Activated CD4-positive, alpha-beta T cell treated with anti-CD3 and anti-CD28 coated beads, Interleukin-2, amount 10 ng/mL, durations not matched to agents 7 days and 5 days (primary cell): ENCODE data around the gene ENTPD5. TPM values are rescaled to one million over a fixed set of nuclear protein-coding genes. Genes with fewer than 3 reads are reported as not detected.
"Not testable (repeated sequence)": the region's sequence is repeated elsewhere in the genome, so short reads cannot be mapped to it uniquely, and the experiment has no call there.

Experiments
- CTCF ChIA-PET: fragments of 350-600 bp; sonication (Branson Sonifier 250); formaldehyde crosslinking; loops from one replicate; lab custom pipeline; 2021; ENCODE audit warnings: antibody characterized with exemption; lab: Charles Lee
- POLR2A ChIA-PET: fragments of 350-600 bp; sonication (Branson Sonifier 250); formaldehyde crosslinking; loops from one replicate; lab custom pipeline; 2021; ENCODE audit warnings: antibody characterized with exemption; lab: Charles Lee
- DNase-seq: peaks from one replicate; pipeline ENCODE4 v3.0.0-alpha.2; 2020
- H3K27ac Mint-ChIP-seq: one replicate; pipeline ENCODE4 v1.8.0; 2021; ENCODE audit warnings: mild to moderate bottlenecking, moderate library complexity, mixed read lengths
- H3K27me3 Mint-ChIP-seq: one replicate; pipeline ENCODE4 v1.8.0; 2021; ENCODE audit warnings: mixed read lengths
- H3K36me3 Mint-ChIP-seq: one replicate; pipeline ENCODE4 v1.8.0; 2021; ENCODE audit warnings: low read depth, mixed read lengths
- H3K4me1 Mint-ChIP-seq: one replicate; pipeline ENCODE4 v1.8.0; 2021; ENCODE audit warnings: mixed read lengths
- H3K4me3 Mint-ChIP-seq: one replicate; pipeline ENCODE4 v1.8.0; 2021; ENCODE audit warnings: mild to moderate bottlenecking, moderate library complexity, mixed read lengths
- H3K9me3 Mint-ChIP-seq: one replicate; pipeline ENCODE4 v1.8.0; 2021; ENCODE audit warnings: mixed read lengths
- total RNA-seq, 2 experiments: library from RNA; stranded (reverse); gene quantifications; one replicate each; pipeline ENCODE4 v1.2.3, GENCODE V29; 2021

The ENTPD5 gene
- total RNA-seq, 2 experiments from 2014 or later = 9.7 to 13.1 TPM

DNA sequence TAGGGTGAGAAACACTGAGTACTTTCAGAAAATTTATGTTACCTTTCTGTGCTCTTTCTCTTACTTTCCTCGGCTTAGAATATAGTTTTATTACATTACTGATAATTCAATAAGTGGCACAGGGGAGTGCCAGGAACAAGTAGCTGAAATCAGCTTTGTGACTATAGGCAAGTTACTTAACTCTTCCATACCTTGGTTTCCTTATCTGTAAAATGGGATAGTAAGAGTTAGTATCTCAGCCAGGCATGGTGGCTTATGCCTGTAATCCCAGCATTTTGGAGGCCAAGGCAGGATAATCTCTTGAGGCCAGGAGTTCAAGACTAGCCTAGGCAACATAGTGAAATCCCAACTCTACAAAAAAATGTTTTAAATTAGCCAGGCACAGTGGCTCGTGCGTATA is 15.5 kb upstream of the ENTPD5 start:
- Mint-ChIP-seq H3K27ac (no peak overlapping the region), H3K27me3 (no peaks in the 10 kb centered on the region), H3K9me3 (no peaks in the 10 kb centered on the region), H3K4me1 (no peaks in the 10 kb centered on the region), H3K36me3 (no peaks in the 10 kb centered on the region), H3K4me3 (no peak overlapping the region)
- ChIA-PET CTCF (interaction anchor here (0.6 kb wide), 1 partner anchor 75 kb away, joined by 3 read pairs; no protein-coding TSS in a partner anchor), POLR2A (no interaction called here)
- no peak for DNase-seq

DNA sequence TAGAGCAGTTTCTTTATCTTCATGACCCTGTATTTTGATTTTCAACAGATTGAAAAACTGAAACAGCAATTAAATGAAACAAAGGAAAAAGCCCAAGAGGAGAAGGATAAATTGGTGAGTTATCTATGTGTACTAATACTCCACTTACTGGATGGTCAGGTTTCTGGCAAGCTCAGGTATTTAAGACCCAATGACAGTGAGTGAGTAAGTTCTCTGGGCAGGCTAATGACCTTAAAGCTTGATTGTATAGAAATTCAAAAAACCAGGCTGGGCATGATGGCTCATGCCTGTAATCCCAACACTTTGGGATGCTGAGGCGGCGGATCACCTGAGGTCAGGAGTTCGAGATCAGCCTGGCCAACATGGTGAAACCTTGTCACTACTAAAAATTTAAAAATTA is 10.0 kb upstream of the ENTPD5 start:
- Mint-ChIP-seq H3K4me3 (no peak overlapping the region), H3K9me3 (no peaks in the 10 kb centered on the region), H3K4me1 (no peaks in the 10 kb centered on the region), H3K27ac (no peak overlapping the region), H3K36me3 (no peaks in the 10 kb centered on the region), H3K27me3 (no peaks in the 10 kb centered on the region)
- POLR2A ChIA-PET = no interaction called here
- DNase-seq = no peak
- CTCF ChIA-PET = no interaction called here

DNA sequence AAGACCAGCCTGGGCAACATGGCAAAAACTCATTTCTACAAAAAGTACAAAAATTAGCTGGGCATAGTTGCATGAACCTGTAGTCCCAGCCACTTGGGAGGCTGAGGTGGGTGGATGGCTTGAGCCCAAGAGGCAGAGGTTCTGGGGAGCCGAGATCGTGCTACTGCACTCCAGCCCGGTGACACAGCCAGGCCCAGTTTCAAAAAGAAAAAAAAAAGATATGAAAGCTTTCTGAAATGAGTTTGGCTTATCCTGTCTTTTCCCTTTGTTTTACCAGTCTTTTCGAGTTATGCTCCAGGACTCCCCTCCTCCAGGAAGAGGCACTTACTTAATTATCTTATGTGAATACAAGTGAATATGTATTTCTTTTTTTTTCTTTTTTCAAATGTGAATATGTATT is 3.3 kb upstream of the ENTPD5 start:
- ChIA-PET CTCF (interaction anchor here (0.7 kb wide), 1 partner anchor 45 kb away, joined by 3 read pairs; no protein-coding TSS in a partner anchor), POLR2A (no interaction called here)
- Mint-ChIP-seq H3K27me3 (no peaks in the 10 kb centered on the region), H3K4me1 (peaks cover 15% of the 10 kb centered on the region), H3K4me3 (no peak overlapping the region), H3K36me3 (no peaks in the 10 kb centered on the region), H3K9me3 (no peaks in the 10 kb centered on the region), H3K27ac (no peak overlapping the region)
- DNase-seq = no peak

DNA sequence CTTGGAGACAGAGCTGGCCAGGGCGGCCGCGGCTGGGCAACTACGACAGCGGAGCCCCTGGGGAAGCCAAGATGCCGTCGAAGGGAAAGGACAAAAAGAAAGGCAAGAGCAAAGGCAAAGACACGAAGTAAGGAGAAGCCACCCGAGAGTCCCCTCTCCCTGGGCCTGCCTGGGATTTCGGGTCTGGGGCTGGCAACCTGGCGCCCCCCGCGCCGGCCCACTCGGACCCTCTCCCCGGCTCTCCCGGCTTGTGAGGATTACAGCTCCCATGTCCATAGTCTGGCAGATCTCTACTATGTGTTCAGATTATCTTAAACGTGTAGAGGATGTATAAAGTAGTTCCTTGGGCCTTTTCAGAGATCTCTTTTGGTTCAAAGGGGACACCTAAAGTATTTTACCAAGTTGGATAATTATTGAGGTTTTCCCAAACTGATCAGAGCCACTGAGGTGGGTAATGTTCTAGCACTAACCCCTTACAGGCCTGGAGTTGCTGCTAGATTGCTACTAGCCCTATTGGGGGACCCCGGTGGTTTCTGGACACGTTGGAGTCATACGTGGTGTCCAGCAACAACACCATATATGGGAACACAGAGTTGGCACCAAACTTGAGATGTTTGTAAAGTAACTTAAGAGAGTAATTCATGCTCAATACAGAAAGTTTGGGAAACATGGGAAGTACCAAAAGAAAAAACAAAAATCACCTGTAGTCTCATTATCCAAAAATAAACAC is 485 bp upstream of the ENTPD5 start:
- no peak for DNase-seq
- CTCF ChIA-PET = interaction anchor here (0.6 to 1.2 kb wide), 3 partner anchors 11 to 35 kb away, joined by 3 to 6 read pairs (median 4); no protein-coding TSS in a partner anchor
- Mint-ChIP-seq H3K27ac (peak overlapping the region; percentile 89), H3K9me3 (no peaks in the 10 kb centered on the region), H3K4me3 (peak overlapping the region; percentile 83), H3K27me3 (no peaks in the 10 kb centered on the region), H3K4me1 (peaks cover 24% of the 10 kb centered on the region), H3K36me3 (no peaks in the 10 kb centered on the region)
- POLR2A ChIA-PET = interaction anchor here (1.2 kb wide), 1 partner anchor 70 kb away, joined by 3 read pairs; the partner anchor contains the start of genes COQ6 and FAM161B

DNA sequence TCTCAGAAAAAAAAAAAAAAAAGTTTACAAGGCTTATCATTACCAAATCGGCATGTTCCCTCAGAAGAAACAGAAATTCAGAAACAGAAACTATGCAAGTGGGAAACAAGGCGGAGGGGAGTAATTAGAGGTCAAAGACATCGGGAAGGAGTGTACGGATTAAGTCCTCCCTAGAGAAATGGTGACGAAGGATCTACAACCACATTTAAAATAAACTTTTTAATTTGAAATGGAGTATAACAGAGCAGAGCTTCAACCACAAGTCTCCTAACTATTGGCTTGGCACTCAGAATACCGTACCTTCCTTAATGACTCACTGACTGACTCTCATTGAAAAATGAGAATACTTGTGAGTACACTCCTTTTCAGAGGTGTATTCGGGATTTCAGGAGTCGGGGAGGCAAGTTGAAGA is 908 bp downstream of the ENTPD5 start:
- peaks cover 24% of the 10 kb centered on the region for H3K4me1 Mint-ChIP-seq
- DNase-seq = peak; percentile 6
- no peaks in the 10 kb centered on the region for H3K27me3 Mint-ChIP-seq
- peaks cover 3% of the 10 kb centered on the region for H3K36me3 Mint-ChIP-seq
- ChIA-PET POLR2A (interaction anchor here (0.6 kb wide), 1 partner anchor 230 kb away, joined by 4 read pairs; no protein-coding TSS in a partner anchor), CTCF (interaction anchor here (0.6 to 1.2 kb wide), 2 partner anchors 10 to 12 kb away, joined by 3 to 4 read pairs; no protein-coding TSS in a partner anchor)
- H3K4me3 Mint-ChIP-seq = peak overlapping the region; percentile 83
- peak overlapping the region; percentile 97 for H3K27ac Mint-ChIP-seq
- no peaks in the 10 kb centered on the region for H3K9me3 Mint-ChIP-seq

DNA sequence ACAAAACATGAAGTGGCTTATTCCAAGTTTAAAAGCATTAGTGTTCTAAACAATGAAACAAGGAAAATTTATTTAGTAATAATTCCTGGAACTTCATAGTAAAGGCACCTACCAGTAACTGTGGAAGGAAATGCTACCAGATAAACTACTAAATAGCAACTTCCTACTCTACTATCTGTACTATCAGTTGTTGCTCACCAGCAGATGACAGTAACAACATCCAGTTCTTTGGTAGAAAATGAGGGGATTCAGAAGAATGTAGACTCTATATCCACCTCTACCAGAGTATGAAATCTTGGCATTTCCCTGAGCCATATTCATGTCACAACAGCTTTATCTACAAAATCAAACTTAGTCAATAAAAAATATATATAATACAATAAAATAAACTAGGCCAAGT is 3.1 kb downstream of the ENTPD5 start:
- no peaks in the 10 kb centered on the region for H3K9me3 Mint-ChIP-seq
- CTCF ChIA-PET = interaction anchor here (1.1 kb wide), 2 partner anchors 9 to 14 kb away, joined by 3 read pairs; no protein-coding TSS in a partner anchor
- POLR2A ChIA-PET = no interaction called here
- H3K4me3 Mint-ChIP-seq = no peak overlapping the region
- peaks cover 6% of the 10 kb centered on the region for H3K36me3 Mint-ChIP-seq
- peak overlapping the region; percentile 19 for H3K27ac Mint-ChIP-seq
- H3K4me1 Mint-ChIP-seq = peaks cover 24% of the 10 kb centered on the region
- DNase-seq = no peak
- no peaks in the 10 kb centered on the region for H3K27me3 Mint-ChIP-seq

DNA sequence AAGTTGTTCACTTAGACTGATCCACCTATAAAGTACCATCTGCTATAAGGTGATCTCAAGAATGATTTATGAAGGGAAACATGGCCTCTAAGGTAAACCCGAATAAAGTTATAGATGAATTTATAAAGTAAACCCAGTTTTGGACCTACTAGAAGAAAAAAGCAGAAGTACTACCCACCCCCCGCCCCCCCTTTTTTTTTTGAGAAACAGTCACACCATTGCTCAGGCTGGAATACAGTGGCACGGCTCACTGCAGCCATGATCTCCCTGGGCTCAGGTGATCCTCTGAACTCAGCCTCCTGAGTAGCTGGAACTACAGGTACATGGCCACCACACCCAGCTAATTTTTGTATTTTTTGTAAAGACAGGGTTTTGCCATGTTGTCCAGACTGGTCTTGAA is 3.9 kb downstream of the ENTPD5 start:
- Mint-ChIP-seq H3K27ac (no peak overlapping the region), H3K36me3 (peaks cover 8% of the 10 kb centered on the region), H3K4me1 (peaks cover 23% of the 10 kb centered on the region), H3K4me3 (no peak overlapping the region), H3K27me3 (no peaks in the 10 kb centered on the region), H3K9me3 (no peaks in the 10 kb centered on the region)
- ChIA-PET POLR2A (no interaction called here), CTCF (interaction anchor here (0.6 to 1.1 kb wide), 3 partner anchors 13 to 327 kb away, joined by 3 read pairs; no protein-coding TSS in a partner anchor)
- no peak for DNase-seq

DNA sequence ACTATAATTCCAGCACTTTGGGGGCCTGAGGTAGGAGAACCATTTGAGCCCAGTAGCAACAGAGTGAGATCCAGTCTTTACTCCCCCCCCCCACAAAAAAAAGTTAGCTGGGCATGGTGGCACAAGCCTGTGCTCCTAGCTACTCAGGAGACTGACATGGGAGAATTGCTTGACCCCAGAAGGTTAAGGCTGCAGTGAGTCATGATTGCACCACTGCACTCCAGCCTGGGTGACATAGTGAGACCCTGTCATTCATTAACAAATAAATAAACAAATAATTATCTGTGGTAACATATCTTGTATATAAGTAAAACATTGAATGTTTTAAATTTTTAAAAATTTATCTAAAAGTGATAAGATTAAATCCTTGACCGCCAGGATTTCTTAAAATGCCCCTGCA is 4.8 kb downstream of the ENTPD5 start:
- Mint-ChIP-seq H3K36me3 (peaks cover 8% of the 10 kb centered on the region), H3K27me3 (no peaks in the 10 kb centered on the region), H3K9me3 (no peaks in the 10 kb centered on the region), H3K27ac (no peak overlapping the region), H3K4me1 (peaks cover 16% of the 10 kb centered on the region), H3K4me3 (no peak overlapping the region)
- ChIA-PET POLR2A (interaction anchor here (0.6 kb wide), 1 partner anchor 445 kb away, joined by 4 read pairs; the partner anchor contains the start of gene ACOT2), CTCF (interaction anchor here (1.3 kb wide), 1 partner anchor 21 kb away, joined by 4 read pairs; no protein-coding TSS in a partner anchor)
- DNase-seq = no peak

DNA sequence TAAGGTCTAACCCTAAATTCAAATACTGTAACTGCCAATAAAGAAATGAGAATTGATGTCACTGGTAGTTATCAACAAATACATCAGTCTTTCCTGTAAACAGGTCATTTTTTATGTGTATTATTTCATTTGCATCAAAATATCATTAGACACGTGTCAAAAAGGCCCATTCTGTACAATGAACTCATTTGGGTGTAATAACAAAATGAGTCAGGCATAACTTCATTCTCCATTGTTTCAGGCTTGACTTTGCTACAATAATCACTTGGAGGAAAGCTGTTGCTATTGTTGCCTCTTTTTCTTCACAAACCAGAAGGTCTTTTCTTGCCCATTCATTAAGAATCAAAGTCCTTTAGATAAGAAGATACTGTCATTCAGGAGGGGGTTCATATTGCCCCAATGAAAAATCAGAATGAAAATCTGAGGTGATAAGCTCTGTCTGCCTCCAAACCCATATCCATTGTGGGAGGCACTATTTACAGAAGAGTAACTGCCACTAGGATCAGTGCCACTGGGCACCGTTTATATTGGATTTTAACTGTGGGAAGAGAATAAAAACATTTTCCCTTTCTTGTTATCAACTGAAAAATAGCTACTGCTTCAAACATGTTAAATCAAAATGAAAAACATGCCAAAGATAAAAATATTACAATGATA is 10.1 kb downstream of the ENTPD5 start:
- POLR2A ChIA-PET = no interaction called here
- CTCF ChIA-PET = interaction anchor here (0.6 to 1.5 kb wide), 6 partner anchors 10 to 792 kb away, joined by 3 to 5 read pairs (median 4); partner anchors contain the start of genes BBOF1, ENTPD5 and LIN52

DNA sequence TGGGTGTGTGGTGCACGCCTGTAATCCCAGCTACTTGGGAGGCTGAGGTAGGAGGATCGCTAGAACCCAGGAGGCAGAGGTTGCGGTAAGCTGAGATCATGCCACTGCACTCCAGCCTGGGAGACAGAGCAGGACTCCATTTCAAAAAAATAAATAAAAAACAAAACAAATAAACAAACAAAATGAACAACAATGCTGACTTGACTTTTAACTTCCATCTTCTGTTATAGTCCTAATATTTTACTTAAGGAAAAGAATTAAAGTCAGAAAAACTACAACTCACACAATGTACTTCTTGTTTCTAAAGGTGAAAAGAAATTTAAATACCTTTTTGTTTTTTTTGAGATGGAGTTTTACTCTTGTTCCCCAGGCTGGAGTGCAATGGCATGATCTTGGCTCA is 13.4 kb downstream of the ENTPD5 start:
- H3K36me3 Mint-ChIP-seq = peaks cover 10% of the 10 kb centered on the region

More for the DNA sequence above, 10.1 kb downstream of the ENTPD5 start:
- H3K4me1 Mint-ChIP-seq = no peaks in the 10 kb centered on the region
- H3K27ac Mint-ChIP-seq = no peak overlapping the region
- no peak for DNase-seq
- no peaks in the 10 kb centered on the region for H3K27me3 Mint-ChIP-seq
- peaks cover 17% of the 10 kb centered on the region for H3K36me3 Mint-ChIP-seq
- H3K4me3 Mint-ChIP-seq = no peak overlapping the region
- H3K9me3 Mint-ChIP-seq = no peaks in the 10 kb centered on the region

DNA sequence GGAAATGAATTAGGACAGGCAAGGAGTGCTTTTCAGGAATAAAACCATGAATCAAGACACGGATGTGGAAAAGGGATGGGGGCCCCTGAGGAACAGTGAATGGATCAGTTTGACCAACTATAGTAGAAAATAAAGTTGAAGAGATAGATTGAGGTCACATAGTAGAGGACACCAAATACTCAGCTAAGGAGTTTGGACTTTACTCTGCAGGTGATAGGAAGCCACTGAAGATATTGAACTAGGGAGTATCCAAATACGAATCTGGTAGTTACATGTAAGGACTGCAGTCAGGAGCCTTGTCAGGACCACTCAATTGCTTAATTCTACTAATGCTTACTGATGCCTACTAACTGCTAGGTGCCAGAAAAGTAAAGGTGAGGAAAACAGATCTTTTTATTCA is 20.4 kb downstream of the ENTPD5 start:
- DNase-seq = no peak
- H3K4me1 Mint-ChIP-seq = peaks cover 1% of the 10 kb centered on the region
- CTCF ChIA-PET = no interaction called here
- no peaks in the 10 kb centered on the region for H3K27me3 Mint-ChIP-seq
- peaks cover 5% of the 10 kb centered on the region for H3K36me3 Mint-ChIP-seq
- no peak overlapping the region for H3K4me3 Mint-ChIP-seq
- no peak overlapping the region for H3K27ac Mint-ChIP-seq
- POLR2A ChIA-PET = no interaction called here
- no peaks in the 10 kb centered on the region for H3K9me3 Mint-ChIP-seq

More for the DNA sequence above, 13.4 kb downstream of the ENTPD5 start:
- H3K27me3 Mint-ChIP-seq, H3K4me3 Mint-ChIP-seq, DNase-seq, H3K4me1 Mint-ChIP-seq, POLR2A ChIA-PET, CTCF ChIA-PET, H3K27ac Mint-ChIP-seq, H3K9me3 Mint-ChIP-seq: not testable (repeated sequence)

DNA sequence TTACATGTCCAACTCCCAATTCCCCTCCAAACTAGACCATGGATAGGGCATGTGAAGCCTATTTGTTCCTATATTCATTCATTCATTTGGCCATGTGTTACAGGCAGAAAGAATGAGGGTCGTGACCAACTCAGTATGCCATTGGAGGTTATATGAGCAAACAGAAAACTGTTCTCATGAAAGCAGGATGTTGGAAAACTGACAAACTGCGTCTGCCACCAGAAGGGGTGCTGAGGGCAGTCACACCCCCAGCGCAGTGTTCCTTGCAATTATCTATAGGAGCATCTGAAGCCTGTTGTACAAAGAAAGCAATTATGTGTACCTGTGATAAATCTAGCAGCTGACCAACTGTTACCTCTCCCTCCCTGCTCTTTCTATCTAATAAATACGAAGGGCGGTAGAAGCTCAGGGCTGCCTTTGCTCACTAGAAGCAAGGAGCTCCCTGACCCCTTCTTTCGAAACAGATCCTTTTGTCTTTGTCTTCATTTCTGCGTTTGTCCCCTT is 21.1 kb downstream of the ENTPD5 start:
- Mint-ChIP-seq H3K27me3 (no peaks in the 10 kb centered on the region), H3K27ac (no peak overlapping the region), H3K36me3 (peaks cover 5% of the 10 kb centered on the region), H3K4me1 (peaks cover 1% of the 10 kb centered on the region), H3K9me3 (no peaks in the 10 kb centered on the region), H3K4me3 (no peak overlapping the region)
- DNase-seq = no peak
- POLR2A ChIA-PET = no interaction called here
- CTCF ChIA-PET = interaction anchor here (0.6 kb wide), 1 partner anchor 12 kb away, joined by 4 read pairs; no protein-coding TSS in a partner anchor
